HepG2 (cell line): ENCODE results near the gene WNK1. TPM values are rescaled to one million over a fixed set of nuclear protein-coding genes. Genes with fewer than 3 reads are reported as not detected.
A peak's percentile ranks its signal among the peaks of the same experiment; 100 is the strongest.

ENCODE experiments used
- ATAC-seq: fragments of 200-7000 bp; cut with Tn5 transposase; 3 replicates; pipeline ENCODE4 v1.9.1; 2020; ENCODE audit warnings: mild to moderate bottlenecking, moderate library complexity
- BruUV-seq: library from RNA; stranded (reverse); fragments of 400-500 nt; replicated peaks from 2 replicates; lab custom pipeline; 2021; lab: Mats Ljungman, UMichigan
- CTCF ChIA-PET: fragments of 300-600 bp; formaldehyde crosslinking; extraction: SDS; loops from one replicate; lab custom pipeline; 2021; ENCODE audit warnings: low total read pairs, inconsistent platforms, low intra/inter-chr PET ratio; lab: Yijun Ruan, JAX
- POLR2A ChIA-PET: fragments of 350-600 bp; sonication (Branson Sonifier 250); formaldehyde crosslinking; loops from one replicate; lab custom pipeline; 2020; ENCODE audit warnings: antibody characterized with exemption, inconsistent platforms; lab: Yijun Ruan, JAX
- DNase-seq: peaks from one replicate; pipeline ENCODE4 v3.0.0-alpha.2; 2015; ENCODE audit warnings: low spot score
- FAIRE-seq: peaks from 3 replicates; lab custom pipeline; 2011; peaks lifted over from hg19 to GRCh38; lab: Jason Lieb, UNC
- H2AFZ ChIP-seq: one replicate; pipeline ENCODE4 v1.6.1; 2011; ENCODE audit warnings: low read length, inconsistent platforms
- H3K27ac ChIP-seq: fragments of 300-600 bp; 3 replicates; pipeline ENCODE4 v1.8.0; 2011; ENCODE audit warnings: mixed run types, mild to moderate bottlenecking, mixed read lengths, low read length, inconsistent platforms; ENCODE audit not compliant: insufficient read depth; ENCODE audit errors: extremely low read length
- H3K27me3 ChIP-seq, 2 experiments: fragments of 200-600 bp in 1 of 2; 2 replicates in 1 of 2; 3 replicates in 1 of 2; pipeline versions ENCODE4 v1.6.0 to v1.8.0; 2011; ENCODE audit warnings: low read length in 2 of 2, mild to moderate bottlenecking in 2 of 2, moderate library complexity in 2 of 2, inconsistent platforms in 1 of 2; ENCODE audit not compliant: insufficient read depth in 2 of 2, control insufficient read depth in 1 of 2
- H3K36me3 ChIP-seq, 2 experiments: fragments of 200-600 bp in 1 of 2; replicated peaks in 1 of 2; 2 replicates in 1 of 2; 3 replicates in 1 of 2; pipeline versions ENCODE4 v1.5.1 to v1.8.0; 2011; ENCODE audit warnings: low read length in 2 of 2, inconsistent platforms in 1 of 2; ENCODE audit not compliant: insufficient read depth in 2 of 2, control insufficient read depth in 1 of 2
- H3K4me1 ChIP-seq: 2 replicates; pipeline ENCODE4 v1.5.1; 2012; ENCODE audit warnings: low read length, inconsistent platforms; ENCODE audit not compliant: insufficient read depth
- H3K4me2 ChIP-seq: 2 replicates; pipeline ENCODE4 v1.6.0; 2011; ENCODE audit warnings: low read depth, low read length, inconsistent platforms
- H3K4me3 ChIP-seq, 3 experiments: fragments of 200-600 bp in 1 of 3; sonication (generic), shearing (Covaris generic) in 1 of 3; replicated peaks in 1 of 3; 2 replicates each; pipeline ENCODE4 v1.5.1; 2011 to 2016; ENCODE audit warnings: low read length in 3 of 3, inconsistent platforms in 2 of 3, low read depth in 2 of 3, mild to moderate bottlenecking in 2 of 3, control low read depth in 1 of 3, mixed read lengths in 1 of 3; ENCODE audit not compliant: insufficient read depth in 1 of 3
- H3K79me2 ChIP-seq: one replicate; pipeline ENCODE4 v1.6.1; 2011; ENCODE audit warnings: low read length, inconsistent platforms; ENCODE audit not compliant: insufficient read depth
- H3K9ac ChIP-seq: 2 replicates; pipeline ENCODE4 v1.6.0; 2011; ENCODE audit warnings: mild to moderate bottlenecking, low read depth, low read length, inconsistent platforms; ENCODE audit not compliant: insufficient read depth
- H3K9me3 ChIP-seq: 2 replicates; pipeline ENCODE4 v1.5.1; 2012; ENCODE audit warnings: mild to moderate bottlenecking, low read length
- H4K20me1 ChIP-seq: 2 replicates; pipeline ENCODE4 v1.6.0; 2011; ENCODE audit warnings: inconsistent platforms, mild to moderate bottlenecking, low read length, moderate library complexity; ENCODE audit not compliant: insufficient read depth
- ASH2L ChIP-seq: fragments of 300-600, 200-600 bp; sonication (generic); IDR thresholded peaks from 2 replicates; pipeline ENCODE4 v1.7.0; 2017; ENCODE audit warnings: low read depth, mild to moderate bottlenecking, moderate library complexity, mixed read lengths, low read length; ENCODE audit not compliant: insufficient read length
- FOXA3 ChIP-seq: IDR thresholded peaks from 2 replicates; pipeline ENCODE4 v1.6.1; 2016; ENCODE audit warnings: missing genetic modification reagents, missing compliant biosample characterization
- MAFF ChIP-seq: IDR thresholded peaks from 2 replicates; pipeline ENCODE4 v1.6.1; 2011; ENCODE audit warnings: low read depth, low read length, improper control_type of control experiment
- MAFK ChIP-seq, 2 experiments: IDR thresholded peaks in 1 of 2; conservative IDR thresholded peaks in 1 of 2; 2 replicates each; pipeline ENCODE4 v1.6.1; 2011; ENCODE audit warnings: improper control_type of control experiment in 2 of 2, low read length in 2 of 2
- ZNF121 ChIP-seq: sonication (generic); formaldehyde crosslinking; IDR thresholded peaks from 2 replicates; pipeline ENCODE4 v1.5.0; 2020; ENCODE audit warnings: mild to moderate bottlenecking, missing genetic modification reagents
- ZNF44 ChIP-seq: sonication (generic); formaldehyde crosslinking; IDR thresholded peaks from 2 replicates; pipeline ENCODE4 v1.5.1; 2020; ENCODE audit warnings: mild to moderate bottlenecking, missing genetic modification reagents
- ZNF614 ChIP-seq: IDR thresholded peaks from 2 replicates; pipeline ENCODE4 v1.6.1; 2018; ENCODE audit warnings: missing biosample characterization, missing genetic modification reagents, inconsistent platforms, borderline replicate concordance
- WGBS: methylation state at CpG from one replicate; pipeline ENCODE4 v1.1.6; 2017; ENCODE audit warnings: low lambda C conversion rate; 5-methylcytosine and 5-hydroxymethylcytosine counted together
- in situ Hi-C: cut with HindIII; loops from 2 replicates; pipeline ENCODE4 v1.10.0; 2017; ENCODE audit warnings: low pct_unique_long_range_greater_than_20kb; ENCODE audit not compliant: extremely low pct_ligation_motif_present
- intact Hi-C: fragments of 100-400 bp; cut with micrococcal nuclease; formaldehyde crosslinking; loops from one replicate; pipeline ENCODE4 v1.10.0; 2022; ENCODE audit not compliant: unreplicated experiment
- polyA plus RNA-seq, 8 experiments: library from polyadenylated mRNA; depleted of rRNA in 3 of 8; stranded (reverse) in 7 of 8; unstranded in 1 of 8; fragments of >200 nt; fragmentation: Illumina TruSeq in 4 of 8; extraction: Trizol in 4 of 8; gene quantifications; 2 replicates each; pipeline versions ENCODE4 v1.2.1 to v1.2.3, GENCODE V29; 2011 to 2016; ENCODE audit warnings: low read depth in 4 of 8, missing spikeins in 1 of 8, mixed read lengths in 1 of 8; ENCODE audit not compliant: insufficient read depth in 1 of 8
- total RNA-seq, 5 experiments: library from RNA; depleted of rRNA; stranded (reverse); fragments of >200 nt; fragmentation: Illumina TruSeq; extraction: Trizol; gene quantifications; 2 replicates each; pipeline ENCODE4 v1.2.3, GENCODE V29; 2016; ENCODE audit warnings: low read depth in 1 of 5
- TF ChIP-seq, protein P1 (sequence below): sonication (generic); formaldehyde crosslinking; IDR thresholded peaks from 2 replicates; pipeline ENCODE4 v1.9.0; 2021; ENCODE audit warnings: missing genetic modification reagents, borderline replicate concordance
- TF ChIP-seq, protein P2 (sequence below): IDR thresholded peaks from 2 replicates; pipeline ENCODE4 v1.6.1; 2016; ENCODE audit warnings: missing compliant biosample characterization, missing genetic modification reagents, borderline replicate concordance
- TF ChIP-seq, protein P3 (sequence below): sonication (generic); formaldehyde crosslinking; IDR thresholded peaks from 2 replicates; pipeline ENCODE4 v1.5.0; 2020; ENCODE audit warnings: mild to moderate bottlenecking, missing genetic modification reagents
- TF ChIP-seq, protein P4 (sequence below): sonication (generic); formaldehyde crosslinking; IDR thresholded peaks from 2 replicates; pipeline ENCODE4 v1.5.1; 2020; ENCODE audit warnings: mild to moderate bottlenecking, missing genetic modification reagents, moderate library complexity

Gene WNK1
- total and polyA plus RNA-seq, 2 of the 13 experiments (the other 11 are each of a cell fraction or from before 2014, with no cell fraction given), result 31.1 to 54.8 TPM

DNA sequence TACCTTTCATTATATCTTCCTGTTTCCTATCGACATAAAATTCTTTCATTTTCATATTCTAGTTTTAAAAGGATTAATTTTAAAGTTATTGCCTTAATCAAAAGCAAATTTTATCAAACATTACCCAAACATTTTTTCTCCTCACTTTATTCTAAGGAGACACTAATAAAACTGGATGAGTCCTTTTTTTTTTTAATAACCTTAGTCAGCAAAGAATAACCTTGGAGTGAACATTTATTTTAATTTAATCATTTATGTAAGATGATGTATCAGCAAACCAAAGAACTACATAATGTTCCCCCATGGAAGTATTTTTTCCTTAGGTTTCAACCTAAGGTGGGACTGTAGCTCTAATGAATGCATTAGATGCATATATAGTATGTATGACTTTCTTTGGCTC lies 113.2 kb downstream of the WNK1 start:
- Histone ChIP-seq H3K4me3 (no peak overlapping the region), H3K79me2 (no peaks in the 10 kb centered on the region), H3K27me3 (no peaks in the 10 kb centered on the region), H3K4me2 (no peak overlapping the region), H3K9me3 (no peaks in the 10 kb centered on the region), H2AFZ (no peak overlapping the region), H3K4me1 (no peaks in the 10 kb centered on the region), H3K36me3 (peaks cover 14 to 61% of the 10 kb centered on the region in 2 experiments), H4K20me1 (no peaks in the 10 kb centered on the region), H3K9ac (no peak overlapping the region), H3K27ac (no peak overlapping the region)
- TF ChIP-seq ZNF614 (CRISPR knock-in tag), result no peak
- no peak for TF ChIP-seq FOXA3 (CRISPR knock-in tag)
- TF ChIP-seq, protein P1, sequence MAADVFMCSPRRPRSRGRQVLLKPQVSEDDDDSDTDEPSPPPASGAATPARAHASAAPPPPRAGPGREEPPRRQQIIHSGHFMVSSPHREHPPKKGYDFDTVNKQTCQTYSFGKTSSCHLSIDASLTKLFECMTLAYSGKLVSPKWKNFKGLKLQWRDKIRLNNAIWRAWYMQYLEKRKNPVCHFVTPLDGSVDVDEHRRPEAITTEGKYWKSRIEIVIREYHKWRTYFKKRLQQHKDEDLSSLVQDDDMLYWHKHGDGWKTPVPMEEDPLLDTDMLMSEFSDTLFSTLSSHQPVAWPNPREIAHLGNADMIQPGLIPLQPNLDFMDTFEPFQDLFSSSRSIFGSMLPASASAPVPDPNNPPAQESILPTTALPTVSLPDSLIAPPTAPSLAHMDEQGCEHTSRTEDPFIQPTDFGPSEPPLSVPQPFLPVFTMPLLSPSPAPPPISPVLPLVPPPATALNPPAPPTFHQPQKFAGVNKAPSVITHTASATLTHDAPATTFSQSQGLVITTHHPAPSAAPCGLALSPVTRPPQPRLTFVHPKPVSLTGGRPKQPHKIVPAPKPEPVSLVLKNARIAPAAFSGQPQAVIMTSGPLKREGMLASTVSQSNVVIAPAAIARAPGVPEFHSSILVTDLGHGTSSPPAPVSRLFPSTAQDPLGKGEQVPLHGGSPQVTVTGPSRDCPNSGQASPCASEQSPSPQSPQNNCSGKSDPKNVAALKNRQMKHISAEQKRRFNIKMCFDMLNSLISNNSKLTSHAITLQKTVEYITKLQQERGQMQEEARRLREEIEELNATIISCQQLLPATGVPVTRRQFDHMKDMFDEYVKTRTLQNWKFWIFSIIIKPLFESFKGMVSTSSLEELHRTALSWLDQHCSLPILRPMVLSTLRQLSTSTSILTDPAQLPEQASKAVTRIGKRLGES (CRISPR knock-in tag), result no peak
- TF ChIP-seq MAFF, result peak; percentile 57; the same call in 1 of the 2 replicates
- TF ChIP-seq MAFK (conservative IDR thresholded peaks at IDR 0.05 in 1 of 2, IDR thresholded peaks at IDR 0.05 in 1 of 2; ENCODE audit: low read length in 2 of 2), result peak; percentile 10 to 74; a peak in 2 of 4 replicates
- DNase-seq (no peak), FAIRE-seq (no peak), ATAC-seq (no peak)
- in situ Hi-C loops, result no loop called here
- intact Hi-C loops, result no loop called here
- CTCF ChIA-PET, result no interaction called here
- POLR2A ChIA-PET, result no interaction called here
- 100% methylated on average over 1 of the region's 1 CpG for WGBS
- BruUV-seq, result no TSS peak

DNA sequence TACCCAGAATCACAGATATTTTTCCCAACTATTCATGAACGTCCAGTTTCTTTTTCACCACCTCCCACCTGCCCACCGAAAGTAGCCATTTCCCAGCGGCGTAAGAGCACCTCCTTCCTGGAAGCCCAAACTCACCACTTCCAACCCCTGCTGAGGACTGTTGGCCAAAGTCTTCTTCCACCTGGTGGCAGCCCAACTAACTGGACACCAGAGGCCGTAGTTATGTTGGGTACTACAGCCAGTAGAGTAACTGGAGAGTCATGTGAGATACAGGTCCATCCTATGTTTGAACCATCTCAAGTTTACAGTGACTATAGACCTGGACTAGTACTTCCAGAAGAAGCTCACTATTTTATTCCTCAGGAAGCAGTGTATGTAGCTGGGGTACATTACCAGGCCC lies 115.5 kb downstream of the WNK1 start:
- intact Hi-C loops, result no loop called here
- no peak for FAIRE-seq
- in situ Hi-C loops, result no loop called here
- TF ChIP-seq ZNF44 (no peak), ZNF121 (CRISPR knock-in tag) (no peak), ASH2L (no peak)
- TF ChIP-seq, protein P2, sequence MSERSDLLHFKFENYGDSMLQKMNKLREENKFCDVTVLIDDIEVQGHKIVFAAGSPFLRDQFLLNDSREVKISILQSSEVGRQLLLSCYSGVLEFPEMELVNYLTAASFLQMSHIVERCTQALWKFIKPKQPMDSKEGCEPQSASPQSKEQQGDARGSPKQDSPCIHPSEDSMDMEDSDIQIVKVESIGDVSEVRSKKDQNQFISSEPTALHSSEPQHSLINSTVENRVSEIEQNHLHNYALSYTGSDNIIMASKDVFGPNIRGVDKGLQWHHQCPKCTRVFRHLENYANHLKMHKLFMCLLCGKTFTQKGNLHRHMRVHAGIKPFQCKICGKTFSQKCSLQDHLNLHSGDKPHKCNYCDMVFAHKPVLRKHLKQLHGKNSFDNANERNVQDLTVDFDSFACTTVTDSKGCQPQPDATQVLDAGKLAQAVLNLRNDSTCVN (CRISPR knock-in tag), result no peak
- TF ChIP-seq, protein P3, sequence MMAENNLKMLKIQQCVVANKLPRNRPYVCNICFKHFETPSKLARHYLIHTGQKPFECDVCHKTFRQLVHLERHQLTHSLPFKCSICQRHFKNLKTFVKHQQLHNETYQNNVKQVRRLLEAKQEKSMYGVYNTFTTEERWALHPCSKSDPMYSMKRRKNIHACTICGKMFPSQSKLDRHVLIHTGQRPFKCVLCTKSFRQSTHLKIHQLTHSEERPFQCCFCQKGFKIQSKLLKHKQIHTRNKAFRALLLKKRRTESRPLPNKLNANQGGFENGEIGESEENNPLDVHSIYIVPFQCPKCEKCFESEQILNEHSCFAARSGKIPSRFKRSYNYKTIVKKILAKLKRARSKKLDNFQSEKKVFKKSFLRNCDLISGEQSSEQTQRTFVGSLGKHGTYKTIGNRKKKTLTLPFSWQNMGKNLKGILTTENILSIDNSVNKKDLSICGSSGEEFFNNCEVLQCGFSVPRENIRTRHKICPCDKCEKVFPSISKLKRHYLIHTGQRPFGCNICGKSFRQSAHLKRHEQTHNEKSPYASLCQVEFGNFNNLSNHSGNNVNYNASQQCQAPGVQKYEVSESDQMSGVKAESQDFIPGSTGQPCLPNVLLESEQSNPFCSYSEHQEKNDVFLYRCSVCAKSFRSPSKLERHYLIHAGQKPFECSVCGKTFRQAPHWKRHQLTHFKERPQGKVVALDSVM (CRISPR knock-in tag), result no peak
- TF ChIP-seq, protein P4, sequence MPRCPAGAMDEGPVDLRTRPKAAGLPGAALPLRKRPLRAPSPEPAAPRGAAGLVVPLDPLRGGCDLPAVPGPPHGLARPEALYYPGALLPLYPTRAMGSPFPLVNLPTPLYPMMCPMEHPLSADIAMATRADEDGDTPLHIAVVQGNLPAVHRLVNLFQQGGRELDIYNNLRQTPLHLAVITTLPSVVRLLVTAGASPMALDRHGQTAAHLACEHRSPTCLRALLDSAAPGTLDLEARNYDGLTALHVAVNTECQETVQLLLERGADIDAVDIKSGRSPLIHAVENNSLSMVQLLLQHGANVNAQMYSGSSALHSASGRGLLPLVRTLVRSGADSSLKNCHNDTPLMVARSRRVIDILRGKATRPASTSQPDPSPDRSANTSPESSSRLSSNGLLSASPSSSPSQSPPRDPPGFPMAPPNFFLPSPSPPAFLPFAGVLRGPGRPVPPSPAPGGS (CRISPR knock-in tag), result no peak

More for the DNA sequence above, 115.5 kb downstream of the WNK1 start:
- peaks cover 10 to 52% of the 10 kb centered on the region in 2 experiments for H3K36me3 ChIP-seq
- no peak overlapping the region for H3K4me3 ChIP-seq
- ATAC-seq, result peak; percentile 69
- no peak overlapping the region for H3K9ac ChIP-seq
- no peak for DNase-seq
- H3K9me3 ChIP-seq, result no peaks in the 10 kb centered on the region
- no peaks in the 10 kb centered on the region for H4K20me1 ChIP-seq
- H3K27ac ChIP-seq, result no peak overlapping the region
- H3K4me2 ChIP-seq, result no peak overlapping the region
- BruUV-seq, result no TSS peak
- ChIA-PET POLR2A (no interaction called here), CTCF (no interaction called here)
- 97% methylated on average over 5 of the region's 5 CpGs for WGBS
- peaks cover 4% of the 10 kb centered on the region for H3K4me1 ChIP-seq
- H3K27me3 ChIP-seq, result no peaks in the 10 kb centered on the region
- no peaks in the 10 kb centered on the region for H3K79me2 ChIP-seq
- H2AFZ ChIP-seq, result no peak overlapping the region
